ENCODE data around the gene TRIM52. TPM values are rescaled to one million over a fixed set of nuclear protein-coding genes. Genes with fewer than 3 reads are reported as not detected.

The TRIM52 gene
- total and polyA plus RNA-seq, 2 of the 13 experiments (the other 11 are each of a cell fraction or from before 2014, with no cell fraction given): 7.2 to 11.6 TPM

DNA sequence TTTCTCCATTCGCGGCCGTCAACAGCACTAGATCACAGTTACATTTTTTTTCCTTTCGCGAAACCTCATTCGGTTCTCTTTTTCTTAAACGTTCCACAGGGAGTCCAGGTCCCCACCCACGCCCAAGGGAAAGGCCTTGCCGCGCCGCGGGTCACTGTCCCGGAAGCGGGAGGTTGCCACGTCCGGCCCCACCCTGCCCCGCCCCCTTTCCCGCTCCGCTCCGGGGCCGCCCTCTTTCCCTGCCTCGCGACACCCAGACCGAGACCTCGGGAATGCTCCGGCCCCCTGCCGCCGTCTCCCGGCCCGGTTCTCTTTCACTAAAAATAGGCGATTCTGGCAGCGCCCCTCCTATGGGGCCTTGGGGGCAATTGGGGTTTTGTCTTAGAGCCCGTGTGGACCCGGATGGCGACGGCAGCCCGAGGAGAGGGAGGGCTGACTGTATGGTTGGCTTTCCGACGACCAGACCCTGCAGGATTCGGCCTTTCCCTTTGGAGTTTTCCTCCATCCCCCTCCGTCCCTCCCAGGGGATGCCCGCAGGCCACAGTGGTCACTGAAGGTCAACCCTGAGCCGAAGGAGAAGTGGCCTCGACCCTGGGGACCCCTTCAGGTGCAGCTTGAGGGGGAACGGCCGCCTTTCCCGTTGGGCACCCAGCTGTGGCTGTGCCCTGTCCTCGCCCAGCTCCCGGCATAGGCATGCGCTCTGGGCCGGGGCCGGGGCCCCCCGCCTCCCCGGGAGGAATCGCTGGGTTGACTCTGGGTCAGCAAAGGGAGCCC lies 14.5 kb downstream of the TRIM52 start (continued):
- TF ChIP-seq, protein P1, sequence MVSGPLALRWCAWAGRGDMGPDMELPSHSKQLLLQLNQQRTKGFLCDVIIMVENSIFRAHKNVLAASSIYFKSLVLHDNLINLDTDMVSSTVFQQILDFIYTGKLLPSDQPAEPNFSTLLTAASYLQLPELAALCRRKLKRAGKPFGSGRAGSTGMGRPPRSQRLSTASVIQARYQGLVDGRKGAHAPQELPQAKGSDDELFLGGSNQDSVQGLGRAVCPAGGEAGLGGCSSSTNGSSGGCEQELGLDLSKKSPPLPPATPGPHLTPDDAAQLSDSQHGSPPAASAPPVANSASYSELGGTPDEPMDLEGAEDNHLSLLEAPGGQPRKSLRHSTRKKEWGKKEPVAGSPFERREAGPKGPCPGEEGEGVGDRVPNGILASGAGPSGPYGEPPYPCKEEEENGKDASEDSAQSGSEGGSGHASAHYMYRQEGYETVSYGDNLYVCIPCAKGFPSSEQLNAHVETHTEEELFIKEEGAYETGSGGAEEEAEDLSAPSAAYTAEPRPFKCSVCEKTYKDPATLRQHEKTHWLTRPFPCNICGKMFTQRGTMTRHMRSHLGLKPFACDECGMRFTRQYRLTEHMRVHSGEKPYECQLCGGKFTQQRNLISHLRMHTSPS (CRISPR knock-in tag; IDR thresholded peaks at IDR 0.05; ENCODE audit: low read depth): peak; percentile 12; the same call in 1 of the 2 replicates
- TF ChIP-seq, protein P2, sequence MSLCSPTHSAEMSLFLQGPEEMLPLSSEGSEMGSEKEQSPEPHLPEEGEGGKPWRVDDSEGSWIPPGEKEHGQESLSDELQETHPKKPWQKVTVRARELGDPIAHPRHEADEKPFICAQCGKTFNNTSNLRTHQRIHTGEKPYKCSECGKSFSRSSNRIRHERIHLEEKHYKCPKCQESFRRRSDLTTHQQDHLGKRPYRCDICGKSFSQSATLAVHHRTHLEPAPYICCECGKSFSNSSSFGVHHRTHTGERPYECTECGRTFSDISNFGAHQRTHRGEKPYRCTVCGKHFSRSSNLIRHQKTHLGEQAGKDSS (CRISPR knock-in tag; IDR thresholded peaks at IDR 0.05; ENCODE audit: borderline replicate concordance, low read depth): no peak
- TF ChIP-seq ERF (CRISPR knock-in tag; IDR thresholded peaks at IDR 0.05): peak; percentile 32; the same call in 1 of the 2 replicates
- TF ChIP-seq SMARCC2 (IDR thresholded peaks at IDR 0.05): no peak
- TF ChIP-seq ZNF674 (CRISPR knock-in tag; IDR thresholded peaks at IDR 0.05; ENCODE audit: low read depth): no peak
- TF ChIP-seq PCBP2 (optimal IDR thresholded peaks at IDR 0.05; ENCODE audit: low read depth, low read length, poor library complexity, severe bottlenecking): no peak
- no peak; the same call in 1 of the 2 replicates for TF ChIP-seq ZNF34 (CRISPR knock-in tag; IDR thresholded peaks at IDR 0.05; ENCODE audit: borderline replicate concordance)
- TF ChIP-seq GATAD2A (CRISPR knock-in tag; IDR thresholded peaks at IDR 0.05): no peak
- TF ChIP-seq, protein P3, sequence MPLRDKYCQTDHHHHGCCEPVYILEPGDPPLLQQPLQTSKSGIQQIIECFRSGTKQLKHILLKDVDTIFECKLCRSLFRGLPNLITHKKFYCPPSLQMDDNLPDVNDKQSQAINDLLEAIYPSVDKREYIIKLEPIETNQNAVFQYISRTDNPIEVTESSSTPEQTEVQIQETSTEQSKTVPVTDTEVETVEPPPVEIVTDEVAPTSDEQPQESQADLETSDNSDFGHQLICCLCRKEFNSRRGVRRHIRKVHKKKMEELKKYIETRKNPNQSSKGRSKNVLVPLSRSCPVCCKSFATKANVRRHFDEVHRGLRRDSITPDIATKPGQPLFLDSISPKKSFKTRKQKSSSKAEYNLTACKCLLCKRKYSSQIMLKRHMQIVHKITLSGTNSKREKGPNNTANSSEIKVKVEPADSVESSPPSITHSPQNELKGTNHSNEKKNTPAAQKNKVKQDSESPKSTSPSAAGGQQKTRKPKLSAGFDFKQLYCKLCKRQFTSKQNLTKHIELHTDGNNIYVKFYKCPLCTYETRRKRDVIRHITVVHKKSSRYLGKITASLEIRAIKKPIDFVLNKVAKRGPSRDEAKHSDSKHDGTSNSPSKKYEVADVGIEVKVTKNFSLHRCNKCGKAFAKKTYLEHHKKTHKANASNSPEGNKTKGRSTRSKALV (CRISPR knock-in tag; IDR thresholded peaks at IDR 0.05): peak; percentile 29; the same call in 1 of the 2 replicates
- TF ChIP-seq ATF1 (CRISPR knock-in tag; IDR thresholded peaks at IDR 0.05): no peak
- no peak for TF ChIP-seq PHB2 (IDR thresholded peaks at IDR 0.05; ENCODE audit: partially characterized antibody)
- TF ChIP-seq TGIF2 (CRISPR knock-in tag; IDR thresholded peaks at IDR 0.05): no peak
- TF ChIP-seq CEBPG (CRISPR knock-in tag; IDR thresholded peaks at IDR 0.05): no peak; the same call in 1 of the 2 replicates
- TF ChIP-seq PRPF4 (IDR thresholded peaks at IDR 0.05; ENCODE audit: low read depth, low read length, poor library complexity, severe bottlenecking): no peak
- TF ChIP-seq, protein P4, sequence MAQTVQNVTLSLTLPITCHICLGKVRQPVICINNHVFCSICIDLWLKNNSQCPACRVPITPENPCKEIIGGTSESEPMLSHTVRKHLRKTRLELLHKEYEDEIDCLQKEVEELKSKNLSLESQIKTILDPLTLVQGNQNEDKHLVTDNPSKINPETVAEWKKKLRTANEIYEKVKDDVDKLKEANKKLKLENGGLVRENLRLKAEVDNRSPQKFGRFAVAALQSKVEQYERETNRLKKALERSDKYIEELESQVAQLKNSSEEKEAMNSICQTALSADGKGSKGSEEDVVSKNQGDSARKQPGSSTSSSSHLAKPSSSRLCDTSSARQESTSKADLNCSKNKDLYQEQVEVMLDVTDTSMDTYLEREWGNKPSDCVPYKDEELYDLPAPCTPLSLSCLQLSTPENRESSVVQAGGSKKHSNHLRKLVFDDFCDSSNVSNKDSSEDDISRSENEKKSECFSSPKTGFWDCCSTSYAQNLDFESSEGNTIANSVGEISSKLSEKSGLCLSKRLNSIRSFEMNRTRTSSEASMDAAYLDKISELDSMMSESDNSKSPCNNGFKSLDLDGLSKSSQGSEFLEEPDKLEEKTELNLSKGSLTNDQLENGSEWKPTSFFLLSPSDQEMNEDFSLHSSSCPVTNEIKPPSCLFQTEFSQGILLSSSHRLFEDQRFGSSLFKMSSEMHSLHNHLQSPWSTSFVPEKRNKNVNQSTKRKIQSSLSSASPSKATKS (CRISPR knock-in tag; IDR thresholded peaks at IDR 0.05): no peak
- TF ChIP-seq, protein P5, sequence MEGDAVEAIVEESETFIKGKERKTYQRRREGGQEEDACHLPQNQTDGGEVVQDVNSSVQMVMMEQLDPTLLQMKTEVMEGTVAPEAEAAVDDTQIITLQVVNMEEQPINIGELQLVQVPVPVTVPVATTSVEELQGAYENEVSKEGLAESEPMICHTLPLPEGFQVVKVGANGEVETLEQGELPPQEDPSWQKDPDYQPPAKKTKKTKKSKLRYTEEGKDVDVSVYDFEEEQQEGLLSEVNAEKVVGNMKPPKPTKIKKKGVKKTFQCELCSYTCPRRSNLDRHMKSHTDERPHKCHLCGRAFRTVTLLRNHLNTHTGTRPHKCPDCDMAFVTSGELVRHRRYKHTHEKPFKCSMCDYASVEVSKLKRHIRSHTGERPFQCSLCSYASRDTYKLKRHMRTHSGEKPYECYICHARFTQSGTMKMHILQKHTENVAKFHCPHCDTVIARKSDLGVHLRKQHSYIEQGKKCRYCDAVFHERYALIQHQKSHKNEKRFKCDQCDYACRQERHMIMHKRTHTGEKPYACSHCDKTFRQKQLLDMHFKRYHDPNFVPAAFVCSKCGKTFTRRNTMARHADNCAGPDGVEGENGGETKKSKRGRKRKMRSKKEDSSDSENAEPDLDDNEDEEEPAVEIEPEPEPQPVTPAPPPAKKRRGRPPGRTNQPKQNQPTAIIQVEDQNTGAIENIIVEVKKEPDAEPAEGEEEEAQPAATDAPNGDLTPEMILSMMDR (CRISPR knock-in tag; IDR thresholded peaks at IDR 0.05): no peak

Measured in HepG2 (cell line).